Left lung (tissue), 10 donors: ENCODE results near the gene ZNF79. TPM values are rescaled to one million over a fixed set of nuclear protein-coding genes. Genes with fewer than 3 reads are reported as not detected.

Experiments used
- ATAC-seq: fragments of 200-7000 bp; cut with Tn5 transposase; one replicate; pipeline ENCODE4 v1.9.1; 2020; ENCODE audit warnings: moderate library complexity
- DNase-seq, 4 donors: peaks; one replicate each; pipeline ENCODE4 v3.0.0-alpha.2; 2013 to 2020
- H3K27ac ChIP-seq, 2 donors: fragments of 200-600 bp; sonication (generic) in 1 of 2; one replicate each; pipeline versions ENCODE4 v1.5.0 to v1.8.0; 2020 to 2021
- H3K27me3 ChIP-seq, 2 donors: fragments of 200-600 bp; sonication (generic) in 1 of 2; one replicate each; pipeline versions ENCODE4 v1.5.0 to v1.8.0; 2020 to 2021
- H3K36me3 ChIP-seq, 2 donors: fragments of 200-600 bp; sonication (generic) in 1 of 2; one replicate each; pipeline versions ENCODE4 v1.5.0 to v1.8.0; 2020 to 2021
- H3K4me1 ChIP-seq, 2 donors: fragments of 200-600 bp; one replicate each; pipeline ENCODE4 v1.8.0; 2021
- H3K4me3 ChIP-seq, 2 donors: fragments of 200-600 bp; sonication (generic) in 1 of 2; one replicate each; pipeline versions ENCODE4 v1.5.0 to v1.8.0; 2020 to 2021; ENCODE audit warnings: mild to moderate bottlenecking in 1 of 2
- H3K9me3 ChIP-seq, 2 donors: fragments of 200-600 bp; sonication (generic) in 1 of 2; one replicate each; pipeline versions ENCODE4 v1.5.0 to v1.8.0; 2020 to 2021
- CTCF ChIP-seq, 2 donors: fragments of 200-600 bp; sonication (generic) in 1 of 2; IDR thresholded peaks; one replicate each; pipeline versions ENCODE4 v1.5.0 to v1.8.0; 2021; ENCODE audit warnings: antibody characterized with exemption in 2 of 2
- intact Hi-C, 2 donors: fragments of 100-400 bp; cut with DNase I; formaldehyde crosslinking; loops; one replicate each; pipeline versions ENCODE4 v1.11.2 to v1.14.2; 2022
- polyA plus RNA-seq, 6 donors: library from polyadenylated mRNA; unstranded; fragments of 120-200 nt; gene quantifications; one replicate each; pipeline ENCODE4 v1.2.1, GENCODE V29; 2013; ENCODE audit not compliant: insufficient read length in 6 of 6
- total RNA-seq, 2 donors: library from RNA; stranded (reverse); fragmentation: NEBNext Ultra II Directional; extraction: Animal tissue kit (Norgen Biotek cat#: 25700); gene quantifications; one replicate each; pipeline ENCODE4 v1.2.1, GENCODE V29; 2021
- donor health status: DM: no; HTN: yes; CAD: no.
- donor health status: DM: no; HTN: no; CAD: no.

ZNF79 gene
- total and polyA plus RNA-seq, 8 donors: 6.2 to 9.0 (median 6.5) TPM

GRCh38 chr9:127393645-127394044 is 30.5 kb upstream of the ZNF79 start:
- intact Hi-C loops: no loop called here
- no peak overlapping the region for H3K27ac ChIP-seq
- TF ChIP-seq CTCF (IDR thresholded peaks at IDR 0.05): no peak
- DNase-seq: no peak
- ATAC-seq: no peak
- H3K27me3 ChIP-seq: peaks cover 0 to 13% of the 10 kb centered on the region in 2 donors
- peaks cover 5 to 28% of the 10 kb centered on the region in 2 donors for H3K4me1 ChIP-seq
- H3K9me3 ChIP-seq: no peaks in the 10 kb centered on the region
- no peaks in the 10 kb centered on the region for H3K36me3 ChIP-seq
- H3K4me3 ChIP-seq: no peak overlapping the region

- no peak for TF ChIP-seq CTCF (IDR thresholded peaks at IDR 0.05)
- H3K4me3 ChIP-seq: peak overlapping the region; percentile 80 to 82
- DNase-seq (no peak), ATAC-seq (no peak)
- H3K9me3 ChIP-seq: no peaks in the 10 kb centered on the region
- intact Hi-C loops: no loop called here
- peaks cover 0 to 5% of the 10 kb centered on the region in 2 donors for H3K36me3 ChIP-seq
- no peak overlapping the region for H3K27ac ChIP-seq
- H3K27me3 ChIP-seq: peaks cover 0 to 13% of the 10 kb centered on the region in 2 donors
- peaks cover 3 to 23% of the 10 kb centered on the region in 2 donors for H3K4me1 ChIP-seq
Observed at GRCh38 chr9:127395497-127396252, 28.5 kb upstream of the ZNF79 start.

- peak overlapping the region; percentile 80 to 82 for H3K4me3 ChIP-seq
- H3K27ac ChIP-seq: peak overlapping the region in 1 of 2 donors; percentile 63
- DNase-seq (no peak), ATAC-seq (no peak)
- H3K36me3 ChIP-seq: peaks cover 0 to 10% of the 10 kb centered on the region in 2 donors
- peaks cover 0 to 13% of the 10 kb centered on the region in 2 donors for H3K27me3 ChIP-seq
- intact Hi-C loops: no loop called here
- peaks cover 3 to 23% of the 10 kb centered on the region in 2 donors for H3K4me1 ChIP-seq
- no peak for TF ChIP-seq CTCF (IDR thresholded peaks at IDR 0.05)
- no peaks in the 10 kb centered on the region for H3K9me3 ChIP-seq
Observed at GRCh38 chr9:127396253-127396807, 27.9 kb upstream of the ZNF79 start.

GRCh38 chr9:127396808-127397645 is 27.2 kb upstream of the ZNF79 start, which contains the start of gene SLC2A8:
SLC2A8 (plus strand) TSS chr9:127397169; CDS start chr9:127397231, 62 bp downstream.
- peak within 1 kb of the TSS; percentile 80 to 82 for H3K4me3 ChIP-seq
- H3K27me3 ChIP-seq: peaks cover 0 to 13% of the 10 kb centered on the region in 2 donors
- no peaks in the 10 kb centered on the region for H3K9me3 ChIP-seq
- H3K36me3 ChIP-seq: peaks cover 0 to 17% of the 10 kb centered on the region in 2 donors
- intact Hi-C loops: no loop called here
- TF ChIP-seq CTCF (IDR thresholded peaks at IDR 0.05): peak in 1 of 2 donors; percentile 13
- DNase-seq (peak; percentile 96 to 99 (median 98)), ATAC-seq (peak; percentile 96)
- H3K4me1 ChIP-seq: peaks cover 3 to 23% of the 10 kb centered on the region in 2 donors
- peak within 1 kb of the TSS; percentile 54 to 80 for H3K27ac ChIP-seq
